GM21515 (cell line): ENCODE measurements around the gene CNTN1.
"Not testable (repeated sequence)": the region's sequence is repeated elsewhere in the genome, so short reads cannot be mapped to it uniquely, and the experiment has no call there.

Source experiments
- ATAC-seq: cut with Tn5 transposase; IDR thresholded peaks from one replicate; pipeline ENCODE4 v1.9.1; 2021; ENCODE audit not compliant: unreplicated experiment

The CNTN1 gene

DNA sequence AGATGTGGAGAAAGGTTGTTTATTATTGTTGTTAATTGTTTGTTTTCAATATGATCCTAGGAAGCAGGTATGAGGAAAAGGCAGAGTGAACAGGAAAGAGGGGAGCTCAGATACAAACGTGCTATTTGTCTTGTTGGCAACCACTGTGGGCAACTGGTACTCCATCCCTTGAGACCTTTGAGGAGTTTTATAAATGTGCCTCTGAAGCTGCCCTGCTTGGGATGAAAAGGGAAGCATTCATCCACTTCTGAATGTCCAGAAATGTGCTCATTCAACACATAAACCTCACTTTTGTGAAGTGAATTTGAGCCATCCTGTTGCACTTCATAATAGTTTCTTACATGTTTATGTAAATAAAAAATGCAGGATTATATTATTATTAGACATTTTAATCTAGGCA is 331.6 kb downstream of the CNTN1 start:
- ATAC-seq, result no peak

DNA sequence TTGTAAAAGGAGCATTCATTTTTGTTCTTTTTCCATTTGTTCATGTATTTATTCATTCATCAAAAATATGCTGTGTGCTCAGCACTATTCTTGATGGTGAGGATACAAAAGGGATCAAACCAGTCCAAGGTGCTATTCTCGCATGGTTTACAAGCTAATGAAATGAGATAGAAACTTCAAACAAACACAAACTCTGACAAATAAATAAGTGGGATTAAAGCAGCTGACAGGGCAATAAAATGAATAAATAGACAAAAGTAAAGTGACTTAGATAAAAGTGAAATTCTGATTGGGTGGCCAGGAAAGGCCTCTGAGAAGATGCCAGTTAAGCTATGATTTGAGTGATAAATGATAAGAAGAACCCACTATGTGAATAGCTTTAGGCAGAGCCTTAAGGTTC is 333.9 kb downstream of the CNTN1 start:
- ATAC-seq, result no peak

DNA sequence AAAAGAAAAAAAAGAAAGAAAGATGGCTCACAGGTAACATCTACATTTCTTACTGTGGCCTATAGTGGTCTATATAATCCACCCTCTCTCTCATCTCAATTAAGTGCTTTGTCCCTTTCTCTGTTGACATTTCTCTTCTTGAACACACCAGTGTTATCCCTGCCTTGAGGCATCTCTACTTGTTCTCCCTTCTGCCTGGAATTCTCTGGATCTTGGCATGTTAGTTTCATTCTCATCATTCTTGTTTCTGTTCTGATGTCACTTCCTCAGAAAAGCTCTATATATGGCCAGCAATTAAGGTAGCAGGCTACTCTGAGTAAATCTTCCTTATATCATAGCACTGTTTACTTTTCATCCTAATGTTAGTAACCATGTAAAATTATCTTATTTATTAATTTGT is 340.1 kb downstream of the CNTN1 start:
- ATAC-seq, result no peak

DNA sequence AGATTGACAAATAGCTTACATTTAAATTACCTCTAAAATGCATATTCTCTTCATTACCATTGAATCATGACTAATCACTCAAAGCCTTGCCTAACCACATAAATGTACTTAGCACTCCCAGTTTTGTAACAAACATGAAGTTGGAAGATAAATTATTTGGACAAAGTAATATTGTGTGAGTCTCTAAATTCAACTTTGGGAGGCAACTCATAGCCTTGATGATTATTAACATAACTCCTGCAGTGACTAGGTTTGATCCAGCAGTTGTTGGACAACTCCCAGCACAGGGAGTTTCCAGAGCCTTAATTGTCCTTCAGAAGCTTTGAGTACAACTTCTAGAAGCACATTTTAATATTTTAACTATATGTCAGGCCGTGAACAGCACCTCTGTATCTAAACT is 342.4 kb downstream of the CNTN1 start:
- no peak for ATAC-seq

DNA sequence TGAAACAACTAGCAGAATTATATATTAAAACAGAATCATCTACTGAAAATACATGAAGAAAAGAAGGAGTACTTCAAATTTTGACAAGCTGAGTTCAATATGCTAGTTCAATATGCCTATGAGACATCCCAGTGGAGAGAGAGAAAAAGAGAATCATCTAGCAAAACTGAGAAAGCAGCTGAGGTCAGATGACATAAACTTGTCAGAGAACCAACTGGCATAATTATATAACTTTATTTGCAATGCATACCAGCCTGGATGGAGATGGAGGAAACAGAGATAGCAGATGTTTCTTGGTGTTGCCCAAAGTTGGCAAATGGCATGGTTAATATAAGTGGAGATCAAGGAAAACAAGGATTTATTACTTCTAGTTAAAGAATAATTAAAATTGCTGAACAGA is 347.2 kb downstream of the CNTN1 start:
- no peak for ATAC-seq

DNA sequence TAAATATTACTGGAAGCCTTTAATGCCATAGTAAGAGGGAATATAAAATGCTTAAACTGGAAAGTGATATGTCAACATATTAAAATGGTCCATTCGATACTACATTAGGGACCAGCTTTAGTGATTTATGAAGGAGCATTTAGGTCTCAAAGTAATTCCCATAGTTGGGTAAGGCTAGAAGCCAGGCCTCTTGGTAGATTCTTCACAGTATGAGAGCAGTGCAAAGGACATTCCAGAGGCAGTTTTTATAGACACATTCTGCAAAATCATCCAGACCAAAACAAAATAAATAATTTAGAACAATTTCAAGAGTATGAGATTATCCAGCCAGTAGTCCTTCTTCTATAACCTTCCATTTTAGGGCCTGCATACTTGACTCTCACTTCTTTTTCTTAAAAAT is 353.3 kb downstream of the CNTN1 start:
- ATAC-seq, result no peak

DNA sequence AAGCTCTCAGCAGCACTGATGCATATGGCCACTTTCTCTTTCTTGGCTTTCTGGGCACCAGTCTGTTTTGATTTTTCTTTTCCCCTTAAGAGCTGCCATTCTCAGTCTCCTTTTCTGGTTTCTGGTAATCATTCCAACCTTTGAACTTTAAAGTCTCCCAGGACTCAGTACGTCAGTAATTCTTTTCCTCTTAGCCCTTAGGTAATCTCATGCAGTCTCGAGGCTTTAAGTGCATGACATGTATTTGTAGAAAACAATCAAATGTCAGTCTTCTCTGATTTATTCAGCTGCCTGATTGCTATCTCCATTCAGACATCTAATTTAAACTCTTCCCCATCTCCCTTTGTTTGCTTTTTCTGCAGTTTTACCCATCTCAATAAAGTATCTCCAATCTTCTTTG is 356.8 kb downstream of the CNTN1 start:
- ATAC-seq, result no peak

DNA sequence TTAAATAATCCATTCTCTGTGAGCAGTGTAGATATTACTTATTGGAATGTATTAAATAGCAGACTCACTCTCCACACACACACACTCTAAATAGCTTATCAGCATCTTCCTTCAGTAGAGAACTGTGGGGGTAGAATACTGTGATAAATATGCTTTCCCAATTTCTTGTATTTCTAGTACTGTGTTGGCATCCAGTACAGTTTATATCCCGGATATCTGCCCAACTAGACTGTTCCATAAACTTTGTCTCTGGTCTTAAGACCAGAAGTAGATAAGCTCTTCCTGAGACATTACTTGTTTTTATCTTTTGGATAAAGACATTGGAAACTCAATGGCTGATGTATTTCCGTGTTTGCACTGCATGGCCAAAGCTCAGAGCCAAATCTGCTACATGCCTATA is 359.7 kb downstream of the CNTN1 start:
- ATAC-seq, result no peak

DNA sequence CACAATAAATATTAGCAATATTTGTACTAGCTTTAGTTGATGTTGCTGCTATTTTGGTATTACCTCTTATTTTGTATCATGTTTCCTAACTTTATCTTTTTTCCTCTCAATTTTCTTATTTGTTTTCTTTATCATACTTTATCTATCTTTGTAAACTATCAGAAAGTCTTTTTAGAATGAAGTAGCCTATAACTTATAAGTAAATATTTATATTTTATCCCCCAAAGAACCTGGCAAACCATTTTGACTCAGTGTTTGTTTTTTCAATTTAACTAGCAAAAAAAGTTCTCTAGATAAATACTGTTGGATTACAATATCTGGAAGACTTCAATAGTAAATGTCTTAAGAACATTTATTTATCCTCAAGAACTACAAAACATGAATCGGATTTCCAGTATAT is 360.2 kb downstream of the CNTN1 start:
- ATAC-seq, result no peak

DNA sequence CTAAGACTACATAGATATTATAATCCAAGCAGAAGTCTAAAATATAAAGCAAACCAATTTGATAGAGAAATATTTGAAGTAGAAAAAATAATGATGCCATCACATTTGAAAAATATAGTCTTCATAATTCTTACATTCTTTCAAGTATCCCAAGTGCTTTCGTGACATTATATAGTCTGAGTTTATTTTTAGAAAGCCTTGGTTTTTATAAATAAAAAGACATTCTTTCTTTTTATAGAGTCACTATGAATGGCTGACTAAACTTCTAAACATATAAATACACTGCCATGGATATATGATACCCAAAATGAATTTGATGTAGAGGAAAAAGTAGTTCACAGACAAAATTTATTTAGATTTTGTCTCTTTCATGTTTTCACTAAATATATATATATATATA is 360.8 kb downstream of the CNTN1 start:
- no peak for ATAC-seq

DNA sequence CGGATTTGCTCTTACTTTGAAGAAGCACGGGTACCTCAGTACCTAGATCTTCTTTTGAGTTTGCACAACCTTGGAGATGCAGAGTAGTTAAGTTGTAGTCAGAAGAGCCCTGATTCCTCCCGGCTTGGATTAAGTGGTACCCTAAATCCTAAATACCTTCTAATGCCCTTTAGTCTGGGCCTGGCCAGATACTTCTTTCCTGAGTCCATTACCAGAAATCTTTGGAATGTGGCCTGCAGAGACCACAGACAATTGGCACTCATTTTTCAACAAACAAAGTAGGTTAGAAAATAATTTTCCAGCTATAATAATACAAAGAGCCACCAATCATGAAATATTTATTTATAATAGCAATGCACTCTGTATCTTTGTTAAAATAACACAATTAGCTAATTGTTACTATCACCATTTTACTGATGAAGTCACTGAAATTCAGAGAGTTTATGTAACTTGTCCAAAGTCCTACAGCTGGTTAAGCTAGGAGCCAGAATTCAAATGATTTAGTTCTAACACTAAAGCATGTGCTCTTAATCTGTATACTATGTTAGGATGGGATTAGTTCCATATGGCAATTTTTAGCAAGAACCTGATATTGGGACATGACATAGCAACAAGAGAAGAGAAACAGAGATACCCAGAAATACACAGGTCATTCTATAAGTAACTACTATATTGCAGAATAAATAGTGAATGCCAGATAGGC is 363.8 kb downstream of the CNTN1 start:
- no peak for ATAC-seq

DNA sequence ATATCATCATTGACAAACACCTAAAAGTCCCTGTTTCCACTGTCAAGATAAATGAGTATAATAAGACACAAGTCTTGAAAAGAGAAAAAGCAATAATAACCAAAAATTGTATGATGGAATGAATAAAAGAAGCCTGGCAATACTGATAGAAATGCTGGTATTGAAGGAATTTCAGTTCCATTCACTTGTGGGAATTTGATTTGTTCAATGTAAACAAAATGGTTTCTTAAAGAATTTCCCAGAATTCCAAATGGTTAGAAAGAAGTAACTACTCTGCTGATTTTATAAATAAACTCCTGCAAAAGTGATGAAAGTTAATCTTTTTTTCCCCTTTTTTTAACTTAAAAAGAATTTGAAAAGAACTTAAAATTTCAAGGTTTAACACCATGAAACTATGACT is 366.0 kb downstream of the CNTN1 start:
- no peak for ATAC-seq

DNA sequence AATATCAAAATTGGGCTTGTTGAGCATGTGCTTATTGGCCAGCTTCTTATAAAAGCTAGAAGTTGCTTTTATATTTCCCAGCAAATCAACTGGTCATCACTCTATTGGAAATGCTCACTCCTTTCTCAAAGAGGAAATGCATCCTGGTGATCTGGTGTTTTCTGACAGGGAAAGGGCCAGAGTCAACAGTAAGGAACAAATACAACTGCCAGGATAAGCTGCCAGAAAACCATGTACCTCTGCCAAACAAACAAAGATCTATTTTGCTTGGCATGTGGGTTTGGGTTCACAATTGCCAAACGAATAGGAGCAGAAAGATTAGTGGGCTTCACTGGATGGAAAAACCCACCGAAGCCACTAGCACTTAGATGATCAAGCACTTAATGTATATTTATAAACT is 369.0 kb downstream of the CNTN1 start:
- ATAC-seq, result no peak

DNA sequence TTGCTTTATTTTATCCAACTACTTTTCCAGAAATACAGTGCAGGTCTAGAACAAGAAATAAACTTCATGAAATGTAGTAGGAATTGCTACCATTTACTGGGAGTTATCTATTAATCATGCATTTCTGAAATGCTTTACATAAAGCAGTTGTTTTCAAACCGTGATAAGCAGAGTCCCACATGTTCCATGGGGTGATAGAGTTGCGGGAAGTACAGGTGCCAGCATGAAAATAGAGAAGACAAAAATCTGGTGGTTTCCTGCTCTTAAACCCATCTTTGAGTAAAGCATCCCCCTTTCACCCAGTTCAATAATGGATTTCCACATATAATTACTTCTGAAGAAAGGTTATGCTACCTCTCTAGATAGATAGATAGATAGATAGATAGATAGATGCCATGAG is 372.2 kb downstream of the CNTN1 start:
- ATAC-seq, result no peak

DNA sequence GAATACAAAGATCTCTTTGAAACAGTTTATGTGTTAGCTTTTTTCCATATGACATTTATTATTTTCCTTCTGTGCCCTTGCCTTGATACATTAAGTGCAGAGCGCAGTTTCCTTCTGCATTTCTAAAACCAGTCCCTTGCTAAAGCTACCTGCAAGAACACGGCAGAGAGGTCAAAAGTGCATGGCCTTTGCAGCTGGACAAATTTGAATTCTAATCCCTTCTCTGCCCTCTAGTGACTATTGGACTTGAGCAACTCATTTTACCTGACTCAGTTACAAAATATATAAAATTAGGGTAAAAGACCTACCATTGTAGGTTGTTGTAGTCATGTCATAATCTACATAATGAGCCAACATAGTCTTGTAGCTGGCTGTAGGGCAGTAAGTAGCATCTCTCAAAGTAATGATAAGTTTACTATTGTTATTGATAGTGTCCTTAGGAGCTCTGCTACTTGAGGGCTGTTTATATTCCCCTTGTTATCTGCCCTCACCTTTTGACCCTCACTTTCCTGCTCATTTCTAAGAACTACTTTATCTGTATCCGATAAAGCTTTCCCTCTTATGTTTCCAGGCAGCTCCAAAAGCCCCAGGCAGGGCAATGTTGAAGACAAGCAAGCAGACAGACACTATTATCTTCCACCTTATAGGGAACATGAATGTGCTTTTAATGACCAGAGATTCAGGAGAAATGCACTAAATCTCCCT is 375.9 kb downstream of the CNTN1 start:
- ATAC-seq, result no peak

DNA sequence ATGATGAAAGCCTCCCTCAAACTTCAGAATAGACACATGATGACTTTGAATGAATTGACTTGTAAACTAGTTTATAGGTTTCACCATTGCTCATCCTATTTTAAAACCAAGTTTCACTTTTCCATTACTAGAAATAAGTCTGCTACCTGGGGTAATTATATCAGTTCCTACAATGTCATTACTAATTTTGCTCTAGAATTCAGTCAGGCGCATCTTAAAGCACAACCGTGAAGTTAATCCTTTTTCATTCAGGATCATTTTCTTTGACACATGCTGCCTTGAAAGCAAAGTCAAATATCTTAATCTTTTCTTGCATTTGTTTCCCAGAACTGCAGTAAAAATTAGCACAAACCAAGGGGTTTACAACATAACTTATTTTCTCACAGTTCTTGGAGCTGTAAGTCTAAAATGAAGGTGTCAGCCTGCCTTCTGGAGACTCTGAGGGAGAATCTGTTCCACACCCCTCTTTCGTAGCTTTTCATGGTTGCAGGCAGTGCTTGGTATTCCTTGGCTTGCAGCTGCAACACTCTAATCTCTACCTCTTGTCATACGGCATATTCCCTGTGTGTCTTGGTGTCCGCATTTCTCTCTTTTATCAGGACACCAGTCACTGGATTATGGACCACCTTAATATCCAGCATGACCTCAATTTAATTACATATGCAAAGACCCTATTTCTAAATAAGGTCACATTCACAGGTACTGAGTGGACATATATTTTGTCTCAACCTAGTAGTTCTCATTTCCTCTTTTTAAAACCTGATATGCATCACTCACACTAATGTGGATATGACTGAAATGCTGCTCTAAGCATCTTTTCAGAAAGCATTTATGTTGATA is 381.6 kb downstream of the CNTN1 start:
- ATAC-seq, result no peak

DNA sequence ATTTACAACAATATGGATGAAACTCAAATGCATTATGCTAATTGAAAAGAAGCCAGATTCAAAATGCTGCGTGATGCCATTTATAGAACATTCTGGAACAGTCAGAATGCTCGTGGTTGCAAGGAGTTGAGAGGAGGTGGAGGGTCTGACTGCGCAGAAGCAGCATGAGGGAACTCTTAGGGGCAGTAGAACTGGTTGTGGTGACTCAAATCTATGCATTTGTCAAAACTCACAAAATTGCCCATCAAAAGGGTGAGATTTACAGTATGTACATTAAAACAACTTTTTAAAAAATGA is 382.2 kb downstream of the CNTN1 start:
- no peak for ATAC-seq

DNA sequence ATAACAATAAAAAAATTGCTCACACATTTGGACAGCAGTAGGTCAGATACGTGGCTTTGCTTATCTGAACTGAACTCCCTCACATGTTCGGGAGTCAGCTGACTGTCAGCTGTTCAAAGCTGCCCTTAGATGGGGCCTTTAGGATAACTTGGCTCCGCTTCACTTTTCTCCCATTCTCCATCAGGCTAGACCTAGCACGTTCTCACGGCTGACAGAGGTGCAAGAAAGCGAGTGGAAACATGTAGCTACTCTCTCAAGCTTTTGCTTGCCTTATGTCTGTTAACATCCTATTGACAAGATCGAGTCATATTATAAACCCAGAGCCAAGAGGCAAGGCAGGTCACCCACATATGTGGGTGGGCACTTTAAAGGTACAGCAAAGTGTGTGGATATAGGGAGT is 383.9 kb downstream of the CNTN1 start:
- ATAC-seq, result no peak

DNA sequence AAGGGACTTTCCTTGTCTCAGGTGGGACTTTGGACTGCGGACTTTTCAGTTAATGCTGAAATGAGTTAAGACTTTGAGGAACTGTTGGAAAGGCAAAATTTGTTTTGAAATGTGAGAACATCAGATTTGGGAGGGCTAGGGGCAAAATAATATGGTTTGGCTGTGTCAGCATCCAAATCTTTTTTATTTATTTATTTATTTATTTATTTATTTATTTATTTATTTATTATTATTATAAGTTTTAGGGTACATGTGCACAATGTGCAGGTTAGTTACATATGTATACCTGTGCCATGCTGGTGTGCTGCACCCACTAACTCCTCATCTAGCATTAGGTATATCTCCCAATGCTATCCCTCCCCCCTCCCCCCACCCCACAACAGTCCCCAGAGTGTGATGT is 389.0 kb downstream of the CNTN1 start:
- not testable (repeated sequence) for ATAC-seq

DNA sequence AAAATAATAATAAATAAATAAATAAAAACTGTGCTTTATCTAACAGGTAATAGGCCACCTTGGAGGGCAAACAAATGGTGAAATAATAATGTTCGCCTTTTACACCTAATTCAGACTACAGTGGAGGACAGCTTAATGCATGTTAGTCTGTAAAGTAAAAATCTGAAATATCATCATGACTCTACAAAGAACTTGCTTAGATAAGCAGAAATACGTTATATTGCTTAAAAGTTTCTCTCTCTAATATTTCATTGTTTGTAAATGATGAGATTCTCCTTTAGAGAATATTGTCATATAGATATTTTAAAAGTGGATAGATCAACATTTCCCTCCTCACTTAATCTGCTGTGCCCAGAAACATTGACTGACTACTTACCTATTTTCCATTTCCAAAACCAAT is 397.2 kb downstream of the CNTN1 start:
- ATAC-seq, result no peak

DNA sequence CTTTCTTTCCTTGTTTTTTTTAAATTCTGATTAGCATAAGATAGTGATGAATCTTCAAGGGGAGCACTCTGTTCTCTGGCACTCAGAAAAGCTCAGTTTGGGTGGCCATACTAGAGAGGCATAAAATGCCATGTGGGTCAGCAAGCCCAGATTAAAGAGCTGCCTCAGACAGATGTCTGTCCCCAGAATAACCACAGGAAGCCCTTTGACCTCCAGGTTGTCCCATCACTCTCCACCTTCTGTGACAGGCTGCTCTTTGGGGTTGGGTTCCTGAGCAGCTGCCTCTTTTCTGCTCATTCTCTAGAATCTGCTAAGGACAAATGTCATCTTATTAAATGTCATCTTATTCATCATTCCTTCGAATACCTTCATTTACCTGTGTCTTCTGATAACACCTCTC is 399.9 kb downstream of the CNTN1 start:
- no peak for ATAC-seq

DNA sequence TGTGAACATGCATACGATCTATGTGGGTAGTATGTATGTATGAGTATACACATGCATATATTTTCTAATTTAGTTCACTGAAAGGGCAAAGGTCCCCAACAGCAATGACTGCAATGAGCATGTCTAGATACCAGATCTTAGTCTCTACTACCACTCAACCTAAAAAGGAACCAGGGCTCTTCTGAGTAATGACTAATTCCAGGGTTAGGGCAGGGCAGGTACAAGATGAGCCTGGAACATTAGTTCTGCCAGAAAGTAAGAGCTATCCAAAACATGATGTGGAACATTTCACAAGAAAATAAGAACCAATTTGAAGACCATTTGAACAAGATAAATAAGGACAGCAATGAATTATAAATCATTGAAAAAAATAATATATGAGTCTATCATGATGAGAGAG is 404.6 kb downstream of the CNTN1 start:
- no peak for ATAC-seq
